GM18861 (cell line): Measurements from ENCODE around the gene TARS3.

Experiments used
- ATAC-seq: cut with Tn5 transposase; IDR thresholded peaks from one replicate; pipeline ENCODE4 v1.9.1; 2021; ENCODE audit not compliant: unreplicated experiment

The TARS3 gene

DNA sequence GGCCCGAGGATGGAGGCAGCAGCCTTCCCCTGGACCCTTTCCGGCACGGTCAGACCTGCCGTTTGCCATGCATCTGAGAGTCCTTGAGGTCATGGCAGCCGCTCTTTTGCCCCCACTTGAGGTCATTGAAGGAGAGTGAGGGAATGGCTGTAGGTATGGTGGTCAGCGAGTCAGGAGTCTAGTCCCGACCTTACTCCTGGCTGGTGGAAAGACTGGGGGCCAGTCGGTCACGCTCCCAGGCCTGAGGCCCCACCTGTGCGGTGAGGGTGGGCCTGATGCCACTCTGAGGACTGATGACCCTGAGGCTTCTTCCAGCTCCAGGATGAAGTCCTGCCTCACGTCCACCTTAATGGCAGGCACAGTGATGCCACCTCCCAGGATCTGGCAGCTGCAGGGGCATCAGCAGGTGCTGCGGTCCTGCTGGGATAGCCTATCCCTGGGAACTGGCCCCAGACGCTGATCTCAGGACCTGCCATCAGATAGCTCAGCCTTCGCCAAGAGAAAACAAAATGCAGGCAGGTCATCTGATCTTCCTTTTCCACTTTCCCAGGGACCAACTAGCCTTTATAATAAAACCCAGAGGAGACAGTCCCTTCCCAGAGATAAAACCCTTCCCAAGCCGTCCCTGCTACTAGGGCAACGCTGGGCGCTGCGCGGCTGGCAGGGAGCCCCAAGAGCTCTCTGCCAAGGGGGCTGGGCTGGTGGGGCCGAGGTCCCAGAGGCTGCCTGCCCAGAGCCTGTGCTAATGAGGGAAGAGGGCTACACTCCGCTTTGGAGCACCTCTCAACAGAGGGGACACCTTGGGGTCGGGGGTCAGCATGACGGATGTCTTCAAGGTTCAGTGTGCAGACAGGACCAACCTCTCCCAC is 114.3 kb downstream of the TARS3 start:
- no peak for ATAC-seq

DNA sequence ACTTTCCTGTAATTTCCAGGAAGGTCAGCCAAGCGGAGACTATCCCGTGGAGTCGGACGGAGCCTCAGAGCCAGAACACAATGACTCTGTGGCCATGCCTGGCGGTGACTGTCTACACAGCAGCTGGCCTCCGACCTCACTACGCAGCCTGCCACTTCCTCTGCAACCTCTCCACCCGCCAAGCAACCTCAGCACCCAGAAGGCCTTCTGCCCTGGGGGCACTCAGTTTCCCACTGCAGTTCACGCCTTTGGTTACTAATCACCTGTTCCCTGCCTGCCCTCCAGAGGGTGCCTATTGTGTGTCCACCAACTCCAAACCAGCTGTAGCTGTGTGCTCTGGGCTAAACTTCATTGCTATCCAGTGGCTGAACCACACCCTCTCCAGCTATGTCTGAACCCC is 116.1 kb downstream of the TARS3 start:
- ATAC-seq = no peak

DNA sequence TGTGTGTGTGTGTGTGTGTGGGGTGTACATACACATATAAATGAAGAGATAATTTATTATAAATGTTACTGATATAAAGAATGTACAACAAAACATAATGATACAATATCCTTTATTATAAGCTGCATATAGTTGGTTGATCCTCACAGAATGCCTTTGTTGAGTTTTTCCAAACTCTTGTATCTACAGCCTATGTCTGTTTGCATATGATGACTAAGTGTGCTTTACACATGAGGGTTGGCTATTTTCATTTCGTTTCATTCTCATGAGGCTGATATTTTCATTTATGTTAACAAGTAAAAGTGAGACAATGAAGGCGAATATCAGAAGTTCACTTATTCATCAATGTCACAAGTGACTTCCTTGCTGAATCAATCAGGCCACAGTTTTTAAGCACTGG is 117.2 kb downstream of the TARS3 start:
- ATAC-seq = no peak

DNA sequence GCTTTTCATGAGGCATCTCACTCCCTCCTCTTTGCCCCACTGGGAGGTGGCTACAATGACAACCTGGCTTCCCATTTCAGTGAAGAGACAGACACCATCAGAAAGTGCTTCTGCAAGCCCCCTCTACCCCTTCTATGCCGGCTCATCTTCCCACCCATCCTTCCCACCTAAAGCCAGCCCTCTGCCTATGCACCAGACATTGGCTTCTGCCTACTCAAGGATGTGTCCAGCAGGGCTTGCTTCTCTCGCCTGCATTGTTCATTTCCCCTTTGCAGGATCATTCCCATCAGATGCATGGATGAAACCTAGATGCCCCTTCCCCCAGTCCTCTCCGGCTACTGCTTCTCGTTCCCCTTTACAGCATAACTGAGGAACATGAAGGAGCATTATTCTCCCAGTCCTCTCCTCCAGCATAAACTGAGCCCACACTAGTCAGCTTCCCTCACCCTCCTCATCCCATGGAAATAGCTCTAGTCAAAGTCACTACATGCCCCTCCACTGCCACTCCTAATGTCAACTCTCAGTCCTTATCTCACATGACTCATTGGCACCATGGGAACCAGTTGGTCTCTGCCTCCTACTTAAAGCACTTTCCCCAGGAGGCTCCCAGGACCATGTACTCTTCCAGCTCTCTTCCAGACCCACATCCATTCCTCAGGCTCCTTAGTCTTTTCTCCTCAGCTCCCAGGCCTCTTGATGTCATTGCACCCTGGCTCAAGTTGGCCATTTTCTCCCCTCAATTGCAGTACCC is 120.0 kb downstream of the TARS3 start:
- ATAC-seq = no peak
